DND-41 (cell line): ENCODE data around the gene FCER1G.

ENCODE experiments used
- CTCF ChIP-seq: IDR thresholded peaks from 2 replicates; pipeline ENCODE4 v1.5.1; 2012; ENCODE audit warnings: borderline replicate concordance, low read length, moderate library complexity, mild to moderate bottlenecking; ENCODE audit not compliant: poor library complexity, severe bottlenecking; ENCODE audit errors: extremely low read depth
- EZH2 ChIP-seq: IDR thresholded peaks from 3 replicates; pipeline ENCODE4 v1.6.1; 2012; ENCODE audit warnings: borderline replicate concordance, low read depth, mild to moderate bottlenecking, moderate library complexity, low read length, inconsistent platforms; ENCODE audit not compliant: severe bottlenecking

- no peak for TF ChIP-seq CTCF
- TF ChIP-seq EZH2 = no peak
These were observed 45.5 kb downstream of the FCER1G start for GRCh38 chr1:161260376-161261260.
